HCT116 (cell line): ENCODE results near the gene VEPH1.

Experiments
- CEBPB ChIP-seq: IDR thresholded peaks from 2 replicates; pipeline ENCODE4 v1.6.1; 2012; ENCODE audit warnings: low read depth
- EGR1 ChIP-seq: IDR thresholded peaks from 2 replicates; pipeline ENCODE4 v1.6.1; 2012; ENCODE audit warnings: low read depth
- EZH2 ChIP-seq: fragments of 200-600 bp; sonication (generic); IDR thresholded peaks from 2 replicates; pipeline ENCODE4 v1.6.1; 2017; ENCODE audit warnings: antibody characterized with exemption, mixed run types
- EZH2phosphoT487 ChIP-seq: fragments of 200-600 bp; IDR thresholded peaks from 2 replicates; pipeline ENCODE4 v1.6.1; 2018; ENCODE audit warnings: antibody characterized with exemption, borderline replicate concordance
- FOSL1 ChIP-seq: IDR thresholded peaks from 2 replicates; pipeline ENCODE4 v1.6.1; 2012; ENCODE audit warnings: low read depth
- POLR2A ChIP-seq: IDR thresholded peaks from 2 replicates; pipeline ENCODE4 v1.7.0; 2011; ENCODE audit warnings: borderline replicate concordance; ENCODE audit not compliant: insufficient read depth, insufficient read length; ENCODE audit errors: extremely low read depth
- POLR2AphosphoS5 ChIP-seq: IDR thresholded peaks from 2 replicates; pipeline ENCODE4 v1.6.1; 2011; ENCODE audit warnings: mild to moderate bottlenecking, low read depth, low read length, moderate library complexity
- SIN3A ChIP-seq: IDR thresholded peaks from 2 replicates; pipeline ENCODE4 v1.6.1; 2012; ENCODE audit warnings: low read depth
- TCF7L2 ChIP-seq: IDR thresholded peaks from 2 replicates; pipeline ENCODE4 v1.7.0; 2011; ENCODE audit warnings: borderline replicate concordance, inconsistent platforms; ENCODE audit not compliant: insufficient read depth, insufficient read length; ENCODE audit errors: extremely low read depth
- YY1 ChIP-seq: IDR thresholded peaks from 2 replicates; pipeline ENCODE4 v1.6.1; 2011; ENCODE audit warnings: low read length, low read depth, moderate library complexity, mild to moderate bottlenecking; ENCODE audit not compliant: insufficient replicate concordance; ENCODE audit errors: extremely low read depth
- TF ChIP-seq, protein P1 (sequence below): IDR thresholded peaks from 2 replicates; pipeline ENCODE4 v1.6.1; 2012
- TF ChIP-seq, protein P2 (sequence below): IDR thresholded peaks from 2 replicates; pipeline ENCODE4 v1.6.1; 2011; ENCODE audit warnings: mild to moderate bottlenecking, low read length, moderate library complexity; ENCODE audit not compliant: insufficient replicate concordance; ENCODE audit errors: extremely low read depth
- TF ChIP-seq, protein P3 (sequence below), 3 experiments: fragments of 200-600 bp in 1 of 3; sonication (generic) in 1 of 3; IDR thresholded peaks in 2 of 3; conservative IDR thresholded peaks in 1 of 3; 2 replicates each; pipeline ENCODE4 v1.5.1; 2012 to 2017; ENCODE audit warnings: low read depth in 2 of 3, low read length in 2 of 3, antibody characterized with exemption in 1 of 3, borderline replicate concordance in 1 of 3, control low read depth in 1 of 3, mild to moderate bottlenecking in 1 of 3, mixed read lengths in 1 of 3, mixed run types in 1 of 3, moderate library complexity in 1 of 3; ENCODE audit not compliant: insufficient read depth in 1 of 3
- TF ChIP-seq, protein P4 (sequence below): IDR thresholded peaks from 2 replicates; pipeline ENCODE4 v1.6.1; 2012

DNA sequence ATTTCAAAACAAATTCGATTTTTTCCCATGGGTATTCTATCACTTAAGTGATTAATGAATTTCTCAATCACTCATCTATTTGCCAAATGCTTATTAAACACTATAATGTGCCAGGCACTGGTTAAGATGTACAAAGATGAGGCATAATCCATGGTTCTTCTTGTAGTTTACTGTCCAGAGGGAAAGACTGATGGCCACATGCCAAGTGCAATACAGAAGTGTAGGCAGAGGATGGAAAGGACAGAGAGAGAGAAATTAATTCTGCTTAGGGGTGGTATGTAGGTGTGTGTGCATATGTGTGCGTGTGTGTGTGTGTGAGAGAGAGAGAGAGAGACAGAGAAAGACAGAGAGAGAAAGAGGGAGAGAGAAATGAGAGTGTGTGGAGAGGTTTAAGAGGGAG is 222.4 kb downstream of the VEPH1 start:
- TF ChIP-seq, protein P1, sequence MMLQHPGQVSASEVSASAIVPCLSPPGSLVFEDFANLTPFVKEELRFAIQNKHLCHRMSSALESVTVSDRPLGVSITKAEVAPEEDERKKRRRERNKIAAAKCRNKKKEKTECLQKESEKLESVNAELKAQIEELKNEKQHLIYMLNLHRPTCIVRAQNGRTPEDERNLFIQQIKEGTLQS = no peak
- TF ChIP-seq POLR2A (no peak), EZH2phosphoT487 (no peak), POLR2AphosphoS5 (no peak), TCF7L2 (no peak), EZH2 (no peak), SIN3A (no peak), CEBPB (no peak), EGR1 (no peak), FOSL1 (no peak), YY1 (no peak)
- TF ChIP-seq, protein P2, sequence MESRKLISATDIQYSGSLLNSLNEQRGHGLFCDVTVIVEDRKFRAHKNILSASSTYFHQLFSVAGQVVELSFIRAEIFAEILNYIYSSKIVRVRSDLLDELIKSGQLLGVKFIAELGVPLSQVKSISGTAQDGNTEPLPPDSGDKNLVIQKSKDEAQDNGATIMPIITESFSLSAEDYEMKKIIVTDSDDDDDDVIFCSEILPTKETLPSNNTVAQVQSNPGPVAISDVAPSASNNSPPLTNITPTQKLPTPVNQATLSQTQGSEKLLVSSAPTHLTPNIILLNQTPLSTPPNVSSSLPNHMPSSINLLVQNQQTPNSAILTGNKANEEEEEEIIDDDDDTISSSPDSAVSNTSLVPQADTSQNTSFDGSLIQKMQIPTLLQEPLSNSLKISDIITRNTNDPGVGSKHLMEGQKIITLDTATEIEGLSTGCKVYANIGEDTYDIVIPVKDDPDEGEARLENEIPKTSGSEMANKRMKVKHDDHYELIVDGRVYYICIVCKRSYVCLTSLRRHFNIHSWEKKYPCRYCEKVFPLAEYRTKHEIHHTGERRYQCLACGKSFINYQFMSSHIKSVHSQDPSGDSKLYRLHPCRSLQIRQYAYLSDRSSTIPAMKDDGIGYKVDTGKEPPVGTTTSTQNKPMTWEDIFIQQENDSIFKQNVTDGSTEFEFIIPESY = no peak
- TF ChIP-seq, protein P3, sequence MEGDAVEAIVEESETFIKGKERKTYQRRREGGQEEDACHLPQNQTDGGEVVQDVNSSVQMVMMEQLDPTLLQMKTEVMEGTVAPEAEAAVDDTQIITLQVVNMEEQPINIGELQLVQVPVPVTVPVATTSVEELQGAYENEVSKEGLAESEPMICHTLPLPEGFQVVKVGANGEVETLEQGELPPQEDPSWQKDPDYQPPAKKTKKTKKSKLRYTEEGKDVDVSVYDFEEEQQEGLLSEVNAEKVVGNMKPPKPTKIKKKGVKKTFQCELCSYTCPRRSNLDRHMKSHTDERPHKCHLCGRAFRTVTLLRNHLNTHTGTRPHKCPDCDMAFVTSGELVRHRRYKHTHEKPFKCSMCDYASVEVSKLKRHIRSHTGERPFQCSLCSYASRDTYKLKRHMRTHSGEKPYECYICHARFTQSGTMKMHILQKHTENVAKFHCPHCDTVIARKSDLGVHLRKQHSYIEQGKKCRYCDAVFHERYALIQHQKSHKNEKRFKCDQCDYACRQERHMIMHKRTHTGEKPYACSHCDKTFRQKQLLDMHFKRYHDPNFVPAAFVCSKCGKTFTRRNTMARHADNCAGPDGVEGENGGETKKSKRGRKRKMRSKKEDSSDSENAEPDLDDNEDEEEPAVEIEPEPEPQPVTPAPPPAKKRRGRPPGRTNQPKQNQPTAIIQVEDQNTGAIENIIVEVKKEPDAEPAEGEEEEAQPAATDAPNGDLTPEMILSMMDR (IDR thresholded peaks at IDR 0.05 in 2 of 3, conservative IDR thresholded peaks at IDR 0.05 in 1 of 3; ENCODE audit: borderline replicate concordance in 1 of 3, insufficient read depth in 1 of 3, low read depth in 2 of 3, low read length in 2 of 3) = no peak
- TF ChIP-seq, protein P4, sequence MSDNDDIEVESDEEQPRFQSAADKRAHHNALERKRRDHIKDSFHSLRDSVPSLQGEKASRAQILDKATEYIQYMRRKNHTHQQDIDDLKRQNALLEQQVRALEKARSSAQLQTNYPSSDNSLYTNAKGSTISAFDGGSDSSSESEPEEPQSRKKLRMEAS = no peak
